A673 (cell line): ENCODE data around the gene IER3.

Experiments
- CTCF ChIP-seq: fragments of 300-800, 200-600 bp; sonication (generic); conservative IDR thresholded peaks from 2 replicates; pipeline ENCODE4 v1.5.1; 2017; ENCODE audit warnings: low read depth, mild to moderate bottlenecking, antibody characterized with exemption, low read length, moderate library complexity, mixed read lengths
- EZH2 ChIP-seq: fragments of 200-600 bp; sonication (generic); IDR thresholded peaks from 2 replicates; pipeline ENCODE4 v1.6.1; 2017; ENCODE audit warnings: borderline replicate concordance, low read depth, mild to moderate bottlenecking, mixed read lengths, antibody characterized with exemption, low read length; ENCODE audit not compliant: poor library complexity, severe bottlenecking

- TF ChIP-seq CTCF (no peak), EZH2 (no peak)
Observed at GRCh38 chr6:30700340-30700739, 44.0 kb downstream of the IER3 start.
